Measurements from ENCODE around the gene LDLR. TPM values are rescaled to one million over a fixed set of nuclear protein-coding genes. Genes with fewer than 3 reads are reported as not detected.

LDLR gene
- total and polyA plus RNA-seq, 7 donors: 7.1 to 139 (median 20.6) TPM

- 89 to 97% methylated on average over 8 of the region's 8 CpGs for WGBS, 2 donors
- Histone ChIP-seq H3K36me3 (peaks cover 0 to 23% (median 5%) of the 10 kb centered on the region in 4 donors), H3K4me3 (no peak overlapping the region), H3K9me3 (no peaks in the 10 kb centered on the region), H3K4me1 (peaks cover 0 to 35% (median 19%) of the 10 kb centered on the region in 4 donors), H3K27ac (peak overlapping the region in 3 of 4 donors; percentile 15 to 66 (median 44)), H3K27me3 (no peaks in the 10 kb centered on the region)
- intact Hi-C loops (cut with DNase I): no loop called here
- no peak for DNase-seq
- TF ChIP-seq POLR2AphosphoS5 (IDR thresholded peaks at IDR 0.05): no peak
- TF ChIP-seq POLR2A (IDR thresholded peaks at IDR 0.05): no peak
- no peak for TF ChIP-seq EP300 (IDR thresholded peaks at IDR 0.05)
- no peak for TF ChIP-seq CTCF (IDR thresholded peaks at IDR 0.05)
These were observed 35.1 kb upstream of the LDLR start for GRCh38 chr19:11054200-11054599.

GRCh38 chr19:11054628-11055027, 34.6 kb upstream of the LDLR start:
- TF ChIP-seq CTCF (IDR thresholded peaks at IDR 0.05) (no peak), POLR2A (IDR thresholded peaks at IDR 0.05) (no peak), POLR2AphosphoS5 (IDR thresholded peaks at IDR 0.05) (no peak)
- no peak for DNase-seq
- H3K27ac ChIP-seq: peak overlapping the region in 2 of 4 donors; percentile 15 to 66
- 88 to 93% methylated on average over 8 of the region's 8 CpGs for whole genome bisulfite sequencing, 2 donors
- intact Hi-C loops (cut with DNase I): no loop called here
- H3K9me3 ChIP-seq: no peaks in the 10 kb centered on the region
- H3K27me3 ChIP-seq: no peaks in the 10 kb centered on the region
- peaks cover 0 to 34% (median 19%) of the 10 kb centered on the region in 4 donors for H3K4me1 ChIP-seq
- peaks cover 0 to 23% (median 6%) of the 10 kb centered on the region in 4 donors for H3K36me3 ChIP-seq
- H3K4me3 ChIP-seq: no peak overlapping the region

GRCh38 chr19:11058246-11059030, 30.8 kb upstream of the LDLR start:
- Histone ChIP-seq H3K9me3 (no peaks in the 10 kb centered on the region), H3K27ac (no peak overlapping the region), H3K4me1 (peaks cover 0 to 38% (median 21%) of the 10 kb centered on the region in 4 donors), H3K36me3 (peaks cover 0 to 31% (median 7%) of the 10 kb centered on the region in 4 donors), H3K27me3 (no peaks in the 10 kb centered on the region), H3K4me3 (no peak overlapping the region)
- no peak for DNase-seq
- 94 to 96% methylated on average over 34 of the region's 34 CpGs for WGBS, 2 donors
- no peak for TF ChIP-seq POLR2AphosphoS5 (IDR thresholded peaks at IDR 0.05)
- TF ChIP-seq CTCF (IDR thresholded peaks at IDR 0.05): no peak
- no peak for TF ChIP-seq POLR2A (IDR thresholded peaks at IDR 0.05)
- TF ChIP-seq EP300 (IDR thresholded peaks at IDR 0.05): no peak
- intact Hi-C loops (cut with DNase I): no loop called here

- peaks cover 0 to 31% (median 7%) of the 10 kb centered on the region in 4 donors for H3K36me3 ChIP-seq
- no peak overlapping the region for H3K4me3 ChIP-seq
- TF ChIP-seq POLR2A (IDR thresholded peaks at IDR 0.05): no peak
- no peak for TF ChIP-seq CTCF (IDR thresholded peaks at IDR 0.05)
- no peak for TF ChIP-seq POLR2AphosphoS5 (IDR thresholded peaks at IDR 0.05)
- TF ChIP-seq EP300 (IDR thresholded peaks at IDR 0.05): no peak
- H3K4me1 ChIP-seq: peaks cover 0 to 30% (median 16%) of the 10 kb centered on the region in 4 donors
- H3K9me3 ChIP-seq: no peaks in the 10 kb centered on the region
- no peak for DNase-seq
- WGBS, 2 donors: 97% methylated on average over 43 of the region's 43 CpGs
- peak overlapping the region in 3 of 4 donors; percentile 81 to 87 (median 84) for H3K27ac ChIP-seq
- H3K27me3 ChIP-seq: no peaks in the 10 kb centered on the region
- intact Hi-C loops (cut with DNase I): no loop called here
These were observed 29.5 kb upstream of the LDLR start for GRCh38 chr19:11059511-11060358.

Measured in sigmoid colon (tissue), 7 donors.